ENCODE measurements around the gene EXOSC7.
"Not testable (repeated sequence)": the region's sequence is repeated elsewhere in the genome, so short reads cannot be mapped to it uniquely, and the experiment has no call there.

Gene EXOSC7

DNA sequence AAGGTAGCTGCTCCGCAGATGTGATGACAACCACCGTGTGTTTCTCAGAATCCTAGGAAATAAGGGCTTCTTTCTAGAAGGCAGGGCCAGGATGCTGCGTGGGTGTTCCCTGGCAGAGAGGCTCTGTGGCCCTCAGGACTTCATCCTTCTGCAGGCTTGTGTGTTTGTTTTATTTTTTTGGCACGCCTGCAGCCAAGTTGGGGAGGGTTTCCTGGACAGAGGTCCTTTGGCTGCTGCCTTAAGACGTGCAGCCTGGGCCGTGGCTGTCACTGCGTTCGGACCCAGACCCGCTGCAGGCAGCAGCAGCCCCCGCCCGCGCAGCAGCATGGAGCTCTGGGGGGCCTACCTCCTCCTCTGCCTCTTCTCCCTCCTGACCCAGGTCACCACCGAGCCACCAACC, 50.0 kb downstream of the EXOSC7 start, which contains the start of gene CLEC3B:
Gene CLEC3B, plus strand, starts transcription at position 266 of the 400 bp plus-strand sequence. Its CDS starts 60 bp downstream, at position 326.
- no peak for DNase-seq

DNA sequence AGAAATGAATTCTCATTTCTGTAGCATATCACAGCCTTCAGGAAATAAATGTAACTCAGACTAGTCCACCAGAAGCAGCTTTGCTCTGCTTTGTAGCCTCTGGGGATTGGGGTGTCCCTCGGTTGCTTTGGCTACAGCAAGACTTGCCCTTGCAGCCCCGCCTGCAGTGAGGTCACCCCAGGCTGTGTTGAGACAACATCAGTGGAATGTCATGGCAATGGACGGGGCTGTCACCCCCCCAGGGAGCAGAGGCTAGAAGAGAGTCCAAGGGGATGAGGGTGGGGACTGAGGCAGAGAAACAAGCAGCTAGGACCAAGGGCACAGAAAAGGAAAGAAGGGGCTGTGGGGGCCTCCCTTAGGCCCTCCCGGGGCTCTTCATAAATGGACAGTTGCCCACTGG, 50.9 kb downstream of the EXOSC7 start:
- DNase-seq = no peak

DNA sequence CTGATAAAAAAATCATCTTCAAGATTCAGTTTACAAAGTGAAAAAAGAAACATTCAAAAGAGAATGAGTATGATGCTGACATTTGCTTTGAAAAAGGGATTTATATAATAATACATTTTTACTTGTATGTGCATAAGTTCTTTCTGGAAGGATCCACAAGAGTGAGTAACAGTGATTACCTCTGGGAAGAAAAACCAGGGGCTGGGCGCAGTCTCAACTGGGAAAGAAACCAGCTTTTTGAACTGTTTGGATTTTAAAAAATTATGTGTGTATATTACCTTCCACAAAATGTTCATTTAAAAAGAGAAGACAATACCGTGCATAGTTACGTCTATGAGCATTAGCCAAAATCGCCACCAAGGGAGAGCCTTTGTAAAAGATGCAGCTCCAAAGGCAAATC, 51.4 kb downstream of the EXOSC7 start:
- no peak for DNase-seq

DNA sequence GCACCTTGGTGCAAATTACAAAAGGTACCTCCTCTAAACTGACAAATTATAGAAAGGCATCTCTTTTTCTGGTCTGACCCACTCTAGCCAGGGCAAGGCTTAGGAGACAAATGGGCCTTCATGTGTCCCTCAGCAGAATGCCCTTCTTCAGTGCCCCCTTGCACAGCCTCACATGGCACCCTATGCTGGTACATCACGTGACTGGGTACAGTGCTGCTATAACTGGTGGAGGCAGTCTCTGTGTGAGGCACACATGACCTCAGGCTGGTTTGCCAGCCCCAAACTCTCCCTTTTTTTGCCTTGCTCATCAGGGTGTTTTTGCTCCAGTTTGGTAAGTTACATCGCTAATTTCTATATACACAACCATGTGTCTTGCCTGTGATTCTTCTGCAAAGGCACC, 53.2 kb downstream of the EXOSC7 start:
- no peak for DNase-seq

GRCh38 chr3:45029661-45030060, 53.6 kb downstream of the EXOSC7 start:
- no peak for DNase-seq

DNA sequence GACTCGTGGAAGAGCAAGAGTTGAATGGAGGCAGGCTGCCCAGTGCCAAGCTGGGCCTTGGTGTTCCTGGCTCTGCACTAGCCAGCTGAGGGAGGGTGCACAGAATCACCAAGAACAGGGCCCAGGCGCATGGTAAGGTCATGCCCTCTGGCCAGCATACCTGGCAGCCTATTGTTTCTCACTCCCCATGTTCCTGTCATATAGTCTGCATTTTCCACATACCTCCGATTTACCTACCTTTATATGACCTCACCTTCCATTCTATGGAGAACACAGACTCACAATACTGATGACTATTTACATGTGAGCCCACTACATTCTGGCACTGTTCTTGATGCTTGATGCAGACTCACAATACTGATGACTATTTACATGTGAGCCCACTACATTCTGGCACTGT, 55.5 kb downstream of the EXOSC7 start:
- no peak for DNase-seq

GRCh38 chr3:45032113-45032512, 56.1 kb downstream of the EXOSC7 start:
- no peak for DNase-seq

- no peak for DNase-seq
Measured at GRCh38 chr3:45033791-45034190, 57.7 kb downstream of the EXOSC7 start.

DNA sequence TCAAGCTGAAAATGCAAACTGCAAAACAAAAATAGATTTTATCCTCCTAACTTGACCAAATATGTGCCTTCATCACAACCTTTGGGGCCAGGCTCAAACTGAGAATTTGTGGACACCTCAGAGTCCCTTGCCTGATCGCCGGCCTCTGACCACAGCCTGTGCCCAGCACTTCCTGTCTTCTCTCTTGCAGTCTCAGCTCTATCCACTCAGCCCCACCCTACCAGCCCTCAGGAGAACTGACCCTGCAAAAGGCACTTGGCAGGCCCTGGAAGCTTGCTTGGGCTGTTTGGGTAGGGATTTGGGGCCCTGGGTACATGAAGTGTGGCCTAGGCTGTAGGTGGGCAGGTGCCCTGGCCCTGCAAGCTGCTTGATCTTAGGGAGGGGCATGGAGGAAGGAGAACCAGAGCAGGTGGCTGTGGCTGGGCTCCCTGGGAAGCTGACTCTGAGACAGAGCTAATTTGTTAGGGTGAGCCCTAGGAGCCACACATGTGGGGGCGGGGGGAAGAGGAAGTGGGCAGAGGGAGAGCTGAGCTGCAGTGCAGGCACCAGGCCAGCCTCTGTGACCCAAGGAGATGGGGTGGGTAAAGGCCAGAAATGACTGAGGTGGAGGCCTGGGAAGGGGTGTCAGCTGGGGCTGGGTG, 58.7 kb downstream of the EXOSC7 start:
- no peak for DNase-seq

DNA sequence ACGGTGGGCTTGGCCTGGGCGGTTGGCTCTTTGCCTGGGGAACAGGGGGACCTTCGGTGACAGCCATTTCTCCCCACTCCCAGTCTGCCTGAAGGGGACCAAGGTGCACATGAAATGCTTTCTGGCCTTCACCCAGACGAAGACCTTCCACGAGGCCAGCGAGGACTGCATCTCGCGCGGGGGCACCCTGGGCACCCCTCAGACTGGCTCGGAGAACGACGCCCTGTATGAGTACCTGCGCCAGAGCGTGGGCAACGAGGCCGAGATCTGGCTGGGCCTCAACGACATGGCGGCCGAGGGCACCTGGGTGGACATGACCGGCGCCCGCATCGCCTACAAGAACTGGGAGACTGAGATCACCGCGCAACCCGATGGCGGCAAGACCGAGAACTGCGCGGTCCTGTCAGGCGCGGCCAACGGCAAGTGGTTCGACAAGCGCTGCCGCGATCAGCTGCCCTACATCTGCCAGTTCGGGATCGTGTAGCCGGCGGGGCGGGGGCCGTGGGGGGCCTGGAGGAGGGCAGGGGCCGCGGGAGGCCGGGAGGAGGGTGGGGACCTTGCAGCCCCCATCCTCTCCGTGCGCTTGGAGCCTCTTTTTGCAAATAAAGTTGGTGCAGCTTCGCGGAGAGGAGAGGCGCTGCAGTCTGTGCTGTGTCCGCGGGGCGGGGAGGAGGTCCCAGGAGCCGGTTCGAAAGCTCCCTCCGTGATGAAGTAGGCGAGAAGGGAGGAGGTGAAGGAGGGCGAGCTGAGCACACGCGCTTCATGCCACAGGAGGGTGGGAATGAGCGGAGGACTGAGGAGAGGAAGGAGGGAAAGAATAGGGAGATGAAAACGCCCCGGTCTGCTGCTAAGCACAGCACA, 59.6 kb downstream of the EXOSC7 start:
- DNase-seq = no peak

GRCh38 chr3:45037720-45038455, 61.8 kb downstream of the EXOSC7 start:
- peak; percentile 88 for DNase-seq

- no peak for DNase-seq
Measured at GRCh38 chr3:45041666-45042065, 65.6 kb downstream of the EXOSC7 start.

DNA sequence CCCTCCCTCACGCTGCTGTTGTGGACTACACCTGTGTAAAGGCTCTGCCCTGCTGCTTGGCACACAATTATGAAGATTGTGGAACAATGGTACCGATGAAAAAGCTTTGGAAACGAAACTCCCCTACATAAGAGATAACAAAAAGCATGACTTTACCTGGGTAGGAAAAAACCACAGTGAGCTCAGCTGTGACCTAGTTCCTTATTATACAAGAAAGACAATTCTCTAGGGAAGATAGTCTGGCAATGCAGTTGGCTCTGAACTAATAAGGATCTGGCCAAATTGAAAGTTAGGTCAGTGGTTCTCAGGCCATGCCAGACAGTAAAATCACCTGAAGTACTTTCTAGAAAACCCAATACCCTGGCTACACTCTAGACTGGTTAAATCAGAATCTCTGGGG, 66.1 kb downstream of the EXOSC7 start:
- no peak for DNase-seq

DNA sequence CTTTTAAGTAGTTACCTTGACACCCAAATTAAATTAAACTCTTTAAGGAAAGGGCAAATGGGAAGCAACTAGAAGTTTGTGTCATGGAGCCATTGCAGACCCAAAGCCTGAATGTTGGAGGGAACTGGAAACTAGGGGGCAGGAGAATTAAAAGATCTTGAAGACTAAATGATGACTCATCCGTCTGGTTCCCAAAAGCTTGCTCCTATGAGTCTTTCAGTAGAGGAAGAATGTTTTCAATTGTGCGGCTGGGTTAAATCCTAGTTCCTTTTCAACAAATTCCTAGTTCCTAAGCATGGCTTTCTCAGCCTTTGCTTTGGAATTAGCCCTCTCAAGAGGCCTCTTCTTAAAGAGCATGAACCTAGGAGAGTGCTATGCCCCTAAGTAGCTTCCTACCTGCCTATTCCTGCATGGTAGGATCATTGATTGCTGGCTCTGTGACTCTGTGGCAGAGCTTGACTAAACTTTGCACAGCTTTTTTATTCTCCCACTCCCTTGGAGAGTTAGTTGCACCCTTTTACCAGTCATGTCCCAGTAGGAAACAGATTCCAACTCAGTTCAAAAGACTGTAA, 67.8 kb downstream of the EXOSC7 start:
- no peak for DNase-seq

GRCh38 chr3:45048244-45048643, 72.2 kb downstream of the EXOSC7 start:
- DNase-seq = no peak

GRCh38 chr3:45049807-45050206, 73.8 kb downstream of the EXOSC7 start:
- DNase-seq = no peak

GRCh38 chr3:45051685-45052084, 75.6 kb downstream of the EXOSC7 start:
- DNase-seq = no peak

- DNase-seq = not testable (repeated sequence)
Measured at GRCh38 chr3:45053805-45054195, 77.8 kb downstream of the EXOSC7 start.

DNA sequence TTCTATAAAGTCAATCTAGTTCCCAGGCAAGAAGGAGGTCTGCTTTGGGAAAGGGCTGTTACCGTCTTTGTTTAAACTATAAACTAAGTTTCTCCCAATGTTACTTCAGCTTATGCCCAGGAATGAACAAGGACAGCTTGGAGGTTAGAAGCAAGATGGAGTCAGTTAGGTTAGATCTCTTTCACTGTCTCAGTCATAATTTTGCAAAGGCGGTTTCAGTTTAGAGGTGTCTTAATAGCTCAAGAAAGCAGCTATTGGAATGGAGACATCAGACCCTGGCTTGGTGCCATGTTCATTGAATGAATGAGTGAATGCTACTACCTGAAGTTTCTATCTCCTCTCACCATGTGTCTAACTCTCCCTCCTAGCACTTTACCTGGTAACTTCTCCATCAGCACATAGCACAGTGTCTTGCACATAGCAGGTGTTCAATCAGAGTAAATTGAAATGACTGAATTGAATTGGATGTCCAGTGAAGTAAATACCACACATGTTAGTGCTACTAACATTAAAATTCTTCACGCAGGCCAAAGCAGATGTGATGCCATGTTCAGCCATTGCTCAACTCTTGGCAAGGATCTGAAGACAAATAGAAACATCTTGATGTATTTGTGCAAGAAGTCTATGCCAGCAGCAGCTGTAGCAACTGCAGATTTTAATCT, 78.3 kb downstream of the EXOSC7 start:
- no peak for DNase-seq

GRCh38 chr3:45055032-45055410, 79.0 kb downstream of the EXOSC7 start:
- no peak for DNase-seq

DNA sequence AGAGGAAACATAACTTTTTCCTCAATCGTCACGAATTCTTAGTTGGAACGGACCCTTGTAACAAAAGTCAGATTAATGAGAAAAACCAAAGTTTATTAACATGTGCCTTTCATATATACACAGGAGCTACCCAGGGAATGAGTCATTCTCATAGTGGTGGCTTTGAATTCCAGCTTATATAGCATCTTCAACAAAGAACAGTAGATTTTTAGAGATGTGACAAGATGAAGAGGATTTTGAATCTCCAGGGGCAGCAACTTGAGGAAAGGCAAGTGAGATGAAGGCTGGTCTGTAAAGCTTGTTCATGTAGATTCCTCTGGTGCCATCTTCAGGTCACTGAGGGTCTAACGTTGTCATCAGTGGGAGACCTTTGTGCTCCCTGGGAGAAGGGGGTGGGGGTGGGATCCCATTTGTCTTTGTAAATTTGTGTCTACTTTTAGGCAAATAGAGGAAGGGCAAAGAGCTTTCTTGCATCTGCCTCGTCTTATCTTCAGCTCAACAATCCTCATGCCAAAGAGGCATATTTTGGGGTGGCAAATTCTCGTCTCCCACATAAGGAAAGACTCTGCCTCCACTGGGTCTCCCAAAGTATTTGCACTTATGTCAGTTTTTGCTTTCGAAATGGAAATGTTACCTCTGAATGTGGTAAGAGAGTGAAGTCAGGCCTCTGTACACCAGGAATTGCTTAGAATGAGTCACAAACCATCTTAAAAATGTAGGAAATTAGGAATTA, 79.5 kb downstream of the EXOSC7 start:
- DNase-seq = no peak
